NCI-H446 (cell line): ENCODE measurements around the gene PSPC1.
A peak's percentile ranks its signal among the peaks of the same experiment; 100 is the strongest.
"Not testable (repeated sequence)": the region's sequence is repeated elsewhere in the genome, so short reads cannot be mapped to it uniquely, and the experiment has no call there.

Source experiments
- DNase-seq, 2 experiments: peaks; one replicate each; lab custom pipeline; 2025; lab: John Stamatoyannopoulos, UW

Gene PSPC1, protein sequence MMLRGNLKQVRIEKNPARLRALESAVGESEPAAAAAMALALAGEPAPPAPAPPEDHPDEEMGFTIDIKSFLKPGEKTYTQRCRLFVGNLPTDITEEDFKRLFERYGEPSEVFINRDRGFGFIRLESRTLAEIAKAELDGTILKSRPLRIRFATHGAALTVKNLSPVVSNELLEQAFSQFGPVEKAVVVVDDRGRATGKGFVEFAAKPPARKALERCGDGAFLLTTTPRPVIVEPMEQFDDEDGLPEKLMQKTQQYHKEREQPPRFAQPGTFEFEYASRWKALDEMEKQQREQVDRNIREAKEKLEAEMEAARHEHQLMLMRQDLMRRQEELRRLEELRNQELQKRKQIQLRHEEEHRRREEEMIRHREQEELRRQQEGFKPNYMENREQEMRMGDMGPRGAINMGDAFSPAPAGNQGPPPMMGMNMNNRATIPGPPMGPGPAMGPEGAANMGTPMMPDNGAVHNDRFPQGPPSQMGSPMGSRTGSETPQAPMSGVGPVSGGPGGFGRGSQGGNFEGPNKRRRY

DNA sequence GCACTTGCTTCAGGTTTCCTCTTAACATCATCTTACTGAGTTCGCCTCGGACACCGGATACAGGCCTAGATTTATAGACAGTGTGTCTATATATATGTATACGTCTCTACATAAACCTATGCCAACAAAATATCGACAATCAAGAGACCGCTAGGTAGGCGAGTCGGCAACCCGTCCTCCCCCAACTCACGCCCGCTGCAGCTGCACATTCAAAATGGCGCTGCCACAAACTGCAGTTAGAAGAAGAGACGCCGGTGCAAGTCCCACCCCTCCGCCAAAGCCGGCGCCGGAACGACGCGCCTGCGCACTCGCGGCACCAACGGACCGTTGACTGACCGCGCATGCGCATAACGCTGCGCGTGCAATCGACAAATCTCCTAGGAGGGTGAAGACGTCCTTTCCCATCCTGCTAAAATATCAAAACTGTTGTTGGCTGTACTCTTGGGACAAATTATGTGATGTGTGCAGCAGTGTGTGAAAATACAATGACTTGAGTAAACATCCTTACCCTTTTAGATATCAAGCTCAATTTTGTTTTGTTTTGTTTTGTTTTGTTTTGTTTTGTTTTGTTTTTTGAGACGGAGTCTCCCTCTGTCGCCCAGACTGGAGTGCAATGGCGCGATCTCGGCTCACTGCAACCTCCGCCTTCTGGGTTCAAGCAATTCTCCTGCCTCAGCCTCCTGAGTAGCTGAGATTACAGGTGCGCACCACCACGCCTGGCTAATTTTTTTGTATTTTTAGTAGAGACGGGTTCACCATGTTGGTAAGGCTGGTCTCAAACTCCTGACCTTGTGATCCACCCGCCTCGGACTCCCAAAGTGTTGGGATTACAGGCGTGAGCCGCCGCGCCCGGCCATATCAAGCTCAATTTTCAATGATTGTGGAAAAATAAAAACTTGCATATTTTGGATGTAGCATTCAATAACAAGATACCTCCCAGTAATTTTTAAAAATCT lies at the start of gene PSPC1:
Gene PSPC1, minus strand, starts transcription at position 219 of the 956 bp plus-strand sequence. Its CDS starts 188 bp downstream, at position 31.
- DNase-seq = peak; percentile 89 to 97

DNA sequence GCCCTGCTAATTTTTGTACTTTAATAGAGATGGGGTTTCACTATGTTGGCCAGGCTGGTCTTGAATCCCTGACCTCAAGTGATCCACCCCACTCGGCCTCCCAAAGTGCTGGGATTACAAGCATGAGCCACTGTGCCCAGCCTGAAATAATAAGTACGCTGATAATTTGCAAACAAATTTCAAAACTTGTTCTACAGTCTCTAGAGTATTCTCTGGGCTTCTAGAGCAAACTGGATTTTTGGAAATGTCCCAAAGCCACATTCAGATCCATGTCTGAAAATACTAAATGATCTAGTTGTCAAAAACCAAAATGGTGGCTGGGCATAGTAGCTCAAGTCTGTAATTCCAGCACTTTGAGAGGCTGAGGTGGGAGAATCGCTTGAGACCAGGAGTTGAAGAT lies 39.9 kb upstream of the PSPC1 start:
- DNase-seq = no peak

DNA sequence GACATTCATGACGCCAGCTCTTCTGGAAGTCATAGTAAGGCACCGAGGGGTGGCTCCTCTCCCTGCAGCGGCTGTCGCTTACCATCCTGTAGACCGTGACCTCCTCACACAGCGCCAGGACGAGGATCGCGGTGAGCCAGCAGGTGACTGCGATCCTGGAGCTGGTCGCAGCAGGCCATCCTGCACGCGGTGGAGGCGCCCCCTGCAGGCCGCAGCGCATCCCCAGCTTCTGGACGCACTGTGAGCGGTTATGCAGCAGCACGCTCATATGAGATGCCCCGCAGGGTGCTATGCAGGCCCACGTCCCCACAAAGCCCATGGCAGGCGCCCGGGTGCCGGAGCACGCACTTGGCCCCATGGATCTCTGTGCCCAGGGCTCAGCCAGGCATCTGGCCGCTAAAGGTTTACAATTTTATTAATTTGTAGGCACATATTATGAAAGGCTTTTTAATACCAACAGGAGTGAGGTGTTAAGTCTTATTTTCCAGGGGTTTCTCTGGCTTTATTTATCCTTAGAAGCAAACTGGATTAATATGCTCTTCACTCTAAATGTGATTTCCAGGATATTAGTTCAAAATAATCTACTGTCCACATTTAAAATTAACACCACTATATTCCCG lies 35.6 kb upstream of the PSPC1 start:
- no peak for DNase-seq

DNA sequence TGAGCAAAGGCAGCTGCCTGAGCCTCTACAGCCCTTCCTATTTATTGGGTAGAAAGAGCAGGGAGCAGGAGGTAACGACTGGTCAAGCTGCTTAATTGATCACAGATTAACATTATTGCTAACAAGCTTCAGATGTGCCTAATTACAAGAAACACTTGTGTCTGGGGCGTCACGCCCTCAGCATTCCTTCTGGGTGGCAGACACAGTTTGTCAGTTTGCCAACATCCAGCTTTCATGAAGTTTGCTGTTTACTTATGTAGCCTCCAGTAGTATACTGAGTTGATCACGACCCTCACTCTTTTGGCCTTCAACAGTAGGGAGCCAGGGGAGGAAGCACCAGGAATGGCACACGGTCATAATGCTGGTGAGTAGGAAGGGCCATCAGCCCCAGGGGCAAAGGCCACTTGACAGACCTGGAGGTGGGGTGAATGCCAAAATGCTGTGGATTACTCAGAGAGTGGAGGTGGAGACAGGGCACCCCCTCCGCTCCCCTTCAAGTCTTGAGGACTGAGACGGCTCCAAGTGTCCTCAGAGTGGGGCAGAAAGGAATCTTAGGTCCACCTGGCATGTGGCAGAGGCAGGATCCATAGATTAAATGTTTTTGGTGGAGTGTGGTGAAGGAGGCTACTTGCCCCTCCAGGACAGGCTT lies 34.9 kb upstream of the PSPC1 start:
- DNase-seq = no peak

DNA sequence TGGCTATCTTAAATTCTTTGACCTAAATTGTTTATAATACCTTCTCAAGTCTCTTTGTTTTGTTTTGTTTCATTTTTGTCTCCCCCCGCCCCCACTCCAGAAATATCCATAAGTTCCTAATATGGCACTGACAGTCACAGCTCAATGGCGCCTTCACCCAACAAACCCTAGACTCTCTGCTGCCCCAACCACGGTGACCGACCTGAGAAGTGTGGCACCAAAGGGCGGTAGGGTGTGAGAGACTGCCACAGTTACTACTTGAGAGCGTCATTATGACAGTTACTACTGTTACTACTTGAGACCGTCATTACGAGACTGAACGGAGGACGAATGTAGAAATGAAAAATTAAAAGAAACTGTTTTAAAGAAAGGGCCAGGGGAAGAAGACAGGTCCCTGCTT lies 34.4 kb upstream of the PSPC1 start:
- DNase-seq = no peak

DNA sequence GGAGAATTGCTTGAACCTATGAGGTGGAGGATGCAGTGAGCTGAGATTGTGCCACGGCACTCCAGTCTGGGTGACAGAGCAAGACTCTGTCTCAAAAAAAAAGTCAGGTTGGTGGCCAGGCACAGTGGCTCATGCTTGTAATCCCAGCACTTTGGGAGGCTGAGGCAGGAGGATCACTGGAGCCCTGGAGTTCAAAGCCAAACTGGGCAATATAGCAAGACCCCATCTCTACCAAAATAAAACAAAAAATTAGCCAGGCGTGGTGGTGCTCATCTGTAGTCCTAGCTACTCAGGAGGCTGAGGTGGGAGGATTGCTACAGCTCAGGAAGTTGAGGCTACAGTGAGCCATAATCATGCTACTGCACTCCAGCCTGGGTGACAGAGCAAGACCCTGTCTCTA lies 33.1 kb upstream of the PSPC1 start:
- not testable (repeated sequence) for DNase-seq

DNA sequence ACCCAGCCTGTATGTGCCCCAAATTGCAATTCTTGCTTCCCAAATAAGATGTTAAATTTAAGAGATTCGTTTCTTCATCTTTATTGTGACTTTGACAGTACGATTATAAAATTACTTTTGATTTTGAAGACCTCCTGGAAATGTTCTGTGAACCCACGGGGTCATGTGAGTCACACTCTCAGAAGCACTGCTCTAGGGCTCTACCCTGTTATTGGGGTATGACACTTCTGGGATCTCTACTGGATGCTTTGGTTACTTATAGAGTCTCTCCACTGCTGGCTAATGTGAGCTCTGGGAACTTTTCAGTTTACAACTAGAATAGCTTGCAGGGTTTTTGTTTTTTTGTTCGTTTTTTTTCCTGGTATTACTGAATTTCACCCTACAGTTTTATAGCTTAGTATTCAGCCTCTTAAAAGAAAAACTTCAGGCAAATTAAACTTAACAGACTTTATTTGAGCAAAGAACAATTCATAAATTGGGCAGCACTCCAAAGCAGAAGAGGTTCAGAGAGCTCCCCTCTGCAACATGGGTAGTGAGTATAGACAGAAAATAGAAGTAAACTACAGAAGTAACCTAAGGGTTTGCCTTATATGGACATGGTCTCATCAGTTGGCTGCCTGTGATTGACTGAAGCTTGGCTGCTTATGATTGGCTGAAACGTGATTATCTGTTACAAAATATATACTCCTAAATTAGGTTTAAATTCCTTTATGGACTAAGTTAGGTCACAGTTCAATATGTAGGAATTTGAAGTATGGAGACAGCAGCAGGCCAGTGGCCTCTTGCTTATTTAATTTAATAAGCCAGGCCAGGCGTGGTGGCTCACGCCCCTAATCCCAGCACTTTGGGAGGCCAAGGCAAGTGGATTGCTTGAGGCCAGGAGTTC lies 28.5 kb upstream of the PSPC1 start:
- DNase-seq = no peak

DNA sequence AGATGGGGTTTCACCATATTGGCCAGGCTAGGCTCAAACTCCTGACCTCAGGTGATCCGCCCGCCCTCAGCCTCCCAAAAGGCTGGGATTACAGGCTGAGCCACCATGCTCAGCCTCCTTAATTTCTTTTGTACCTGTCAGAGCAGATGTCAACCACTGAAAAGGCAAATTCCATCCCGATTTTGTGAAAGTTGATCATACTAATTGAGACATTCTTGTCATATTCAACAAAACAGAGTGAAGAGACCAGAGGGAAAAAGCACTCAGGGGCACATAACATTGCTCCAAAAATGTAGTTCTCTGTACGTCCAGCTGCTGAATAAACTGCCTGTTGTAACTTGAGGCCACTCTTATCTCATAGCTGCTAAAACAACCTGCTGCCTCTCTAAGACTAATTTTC lies 27.4 kb upstream of the PSPC1 start:
- no peak for DNase-seq

DNA sequence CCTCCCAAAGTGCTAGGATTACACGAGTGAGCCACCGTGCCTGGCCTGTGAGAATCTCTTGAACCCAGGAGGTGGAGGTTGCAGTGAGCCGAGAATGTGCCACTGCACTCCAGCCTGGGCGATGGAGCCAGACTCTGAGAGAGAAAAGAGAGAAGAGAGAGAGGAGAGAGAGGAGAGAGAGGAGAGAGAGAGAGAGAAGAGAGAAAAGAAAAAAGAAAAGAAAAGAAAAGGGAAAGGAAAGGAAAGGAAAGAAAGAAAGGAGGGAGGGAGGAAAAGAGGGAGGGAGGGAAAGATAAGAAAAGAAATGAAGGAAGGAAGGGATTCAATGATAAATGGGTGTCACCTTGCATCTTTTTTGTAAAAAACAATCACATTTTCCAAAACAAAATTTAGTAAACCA lies 23.0 kb upstream of the PSPC1 start:
- no peak for DNase-seq

DNA sequence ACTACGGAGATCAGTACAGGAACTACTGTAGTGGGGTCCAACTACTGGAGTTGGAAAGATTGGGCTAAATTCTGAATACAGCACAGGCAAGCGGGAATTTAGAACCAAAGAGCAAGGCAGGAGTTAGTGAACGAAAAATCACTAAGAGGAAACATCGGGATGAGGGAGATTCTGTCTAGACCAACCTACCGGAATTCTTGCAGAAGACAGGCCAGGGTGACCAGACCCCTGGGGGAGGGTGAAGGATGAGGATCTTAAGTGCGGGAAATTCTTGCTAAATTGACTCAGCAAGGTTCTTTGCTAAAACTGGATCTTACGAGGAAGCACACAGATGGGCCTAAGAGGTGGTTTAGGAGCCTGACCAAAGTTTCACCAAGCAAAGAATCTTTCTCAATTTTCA lies 13.2 kb upstream of the PSPC1 start:
- DNase-seq = no peak

DNA sequence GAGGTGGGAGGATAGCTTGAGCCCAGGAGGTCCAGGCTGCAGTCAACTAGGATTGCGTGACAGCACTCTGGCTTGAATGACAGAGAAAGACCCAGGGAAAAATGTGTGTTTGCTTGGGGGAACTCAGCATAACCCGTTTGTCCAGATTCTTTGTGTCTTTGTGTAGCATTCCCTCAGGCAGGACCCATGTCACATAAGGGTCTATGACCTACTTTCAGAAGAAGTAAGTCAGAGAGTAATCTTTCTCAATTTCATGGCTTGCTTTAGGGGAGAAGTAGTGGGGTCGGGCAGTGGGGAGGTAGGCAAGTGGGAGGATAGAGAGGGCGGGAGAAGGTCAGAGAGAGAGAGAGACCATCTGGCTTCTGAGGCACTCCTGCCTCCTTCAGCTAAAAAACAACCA lies 11.9 kb upstream of the PSPC1 start:
- DNase-seq = no peak

DNA sequence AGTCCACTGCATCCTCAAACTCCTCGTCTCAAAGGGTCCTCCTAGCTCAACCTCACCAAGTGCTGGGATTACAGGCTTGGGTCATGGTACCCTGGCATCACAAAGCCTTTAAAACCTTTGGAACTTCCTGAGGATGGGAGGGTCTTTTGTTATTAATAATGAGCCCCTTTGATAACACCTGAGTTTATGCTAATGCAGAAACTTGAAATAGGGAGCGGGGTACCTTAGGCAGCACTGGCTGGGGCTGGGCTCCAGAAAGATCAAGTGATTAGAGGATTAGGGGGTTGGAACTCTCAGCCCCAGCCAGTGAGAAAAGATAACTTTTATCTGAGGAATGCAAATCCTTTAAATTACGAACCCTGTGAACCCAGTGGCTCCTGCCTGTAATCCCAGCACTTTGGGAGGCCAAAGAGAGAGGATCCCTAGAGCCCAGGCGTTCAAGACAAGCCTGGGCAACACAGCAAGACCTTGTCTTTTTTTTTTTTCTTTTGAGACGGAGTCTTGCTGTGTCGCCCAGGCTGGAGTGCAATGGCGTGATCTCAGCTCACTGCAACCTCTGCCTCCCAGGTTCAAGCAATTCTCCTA lies 9.3 kb upstream of the PSPC1 start:
- no peak for DNase-seq

DNA sequence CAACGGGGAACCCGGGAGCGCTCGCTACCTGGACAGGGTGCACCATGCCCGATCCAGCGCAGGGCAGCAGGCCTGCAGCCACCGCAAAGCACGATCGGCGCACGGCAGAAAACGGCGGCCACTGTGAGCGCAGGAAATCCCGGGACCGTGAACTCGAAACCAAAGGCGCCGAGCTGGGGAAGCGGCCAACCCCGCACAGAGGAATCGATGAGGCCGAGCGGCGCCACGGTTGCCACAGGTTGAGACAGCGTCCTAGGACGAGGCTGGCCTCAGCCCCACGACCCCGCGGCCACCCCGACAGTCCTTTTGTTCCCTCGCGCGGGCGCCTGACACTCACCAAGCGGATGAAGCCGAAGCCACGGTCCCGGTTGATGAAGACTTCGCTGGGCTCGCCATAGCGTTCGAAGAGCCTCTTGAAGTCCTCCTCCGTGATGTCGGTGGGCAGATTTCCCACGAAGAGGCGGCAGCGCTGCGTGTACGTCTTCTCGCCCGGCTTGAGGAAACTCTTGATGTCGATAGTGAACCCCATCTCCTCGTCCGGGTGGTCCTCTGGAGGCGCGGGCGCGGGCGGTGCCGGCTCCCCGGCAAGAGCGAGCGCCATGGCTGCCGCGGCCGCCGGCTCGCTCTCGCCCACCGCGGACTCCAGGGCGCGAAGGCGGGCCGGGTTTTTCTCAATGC lies 557 bp downstream of the PSPC1 start:
- no peak for DNase-seq

DNA sequence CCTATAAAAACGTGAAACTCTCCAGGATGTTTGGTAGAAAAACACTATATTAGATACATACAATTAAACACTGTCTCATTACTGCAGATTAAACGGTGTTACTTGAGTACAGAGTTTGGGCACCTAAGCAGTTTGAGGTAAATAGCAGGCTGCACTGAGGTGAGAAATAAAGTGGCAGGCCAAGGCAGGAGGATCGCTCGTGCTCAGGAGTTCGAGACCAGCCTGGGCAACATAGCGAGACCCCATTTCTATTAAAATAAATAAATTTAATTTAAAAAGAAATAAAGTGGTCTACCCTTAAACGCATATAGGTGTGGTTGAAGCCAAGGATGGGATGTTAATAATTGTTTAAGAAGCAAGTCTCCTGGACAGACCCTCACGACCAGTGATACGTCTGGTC lies 1.2 kb downstream of the PSPC1 start:
- DNase-seq = no peak

DNA sequence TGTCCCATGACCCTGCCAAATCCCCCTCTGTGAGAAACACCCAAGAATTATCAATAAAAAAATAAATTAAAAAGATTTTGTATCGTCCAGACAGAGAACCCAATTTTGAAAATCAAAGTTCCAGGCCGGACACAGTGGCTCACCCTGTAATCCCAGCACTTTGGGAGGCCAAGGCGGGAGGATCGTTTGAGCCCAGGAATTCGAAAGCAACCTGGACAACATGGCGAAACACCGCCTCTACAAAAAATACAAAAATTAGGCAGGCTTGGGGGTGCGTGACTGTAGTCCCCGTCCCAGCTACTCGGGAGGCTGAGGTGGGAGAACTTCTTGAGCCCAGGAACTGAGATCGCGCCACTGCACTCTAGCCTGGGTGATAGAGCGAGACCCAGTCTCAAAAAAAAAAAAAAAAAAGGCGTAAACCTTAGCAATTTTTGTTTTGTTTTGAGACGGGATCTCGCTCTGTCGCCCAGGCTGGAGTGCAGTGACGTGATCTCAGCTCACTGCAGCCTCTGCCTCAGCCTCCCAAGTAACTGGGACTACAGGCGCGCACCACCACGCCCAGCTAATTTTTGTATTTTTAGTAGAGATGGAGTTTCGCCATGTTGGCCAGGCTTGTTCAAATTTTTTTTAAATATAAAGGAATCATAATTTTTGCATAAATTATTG lies 1.9 kb downstream of the PSPC1 start:
- peak in 1 of 2 experiments; percentile 6 for DNase-seq

DNA sequence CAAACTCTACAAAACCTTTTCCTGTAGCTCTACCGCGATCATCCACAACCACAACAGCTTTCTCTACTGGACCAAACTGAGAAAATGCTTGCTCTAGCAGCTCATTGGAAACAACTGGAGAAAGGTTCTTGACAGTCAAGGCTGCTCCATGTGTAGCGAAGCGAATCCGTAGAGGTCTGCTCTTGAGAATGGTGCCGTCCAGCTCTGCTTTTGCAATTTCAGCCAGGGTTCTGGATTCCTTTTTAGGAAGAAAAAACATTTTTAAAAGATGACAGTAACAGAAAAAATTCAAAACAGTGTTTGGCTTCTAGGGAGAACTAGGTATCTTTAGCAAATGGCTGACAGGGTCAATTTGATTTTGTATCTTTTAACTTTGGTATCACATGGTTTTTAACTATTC lies 10.4 kb downstream of the PSPC1 start:
- no peak for DNase-seq

DNA sequence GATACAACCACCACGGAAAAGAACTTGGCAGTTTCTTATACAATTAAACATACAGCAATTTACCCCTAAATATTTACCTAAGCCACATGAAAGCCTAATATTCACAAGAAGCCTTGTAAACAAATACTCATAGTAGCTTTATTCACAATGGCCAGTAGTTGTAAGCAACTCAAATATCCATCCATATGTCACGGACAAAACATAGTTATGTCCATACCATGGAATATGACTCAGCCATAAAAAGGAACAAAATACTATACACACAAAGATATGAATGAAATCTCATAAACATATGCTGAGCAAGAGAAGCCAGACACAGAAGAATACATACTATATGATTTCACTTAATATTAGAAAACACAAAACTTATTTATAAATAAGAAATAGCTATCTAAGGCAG lies 12.9 kb downstream of the PSPC1 start:
- DNase-seq = no peak

DNA sequence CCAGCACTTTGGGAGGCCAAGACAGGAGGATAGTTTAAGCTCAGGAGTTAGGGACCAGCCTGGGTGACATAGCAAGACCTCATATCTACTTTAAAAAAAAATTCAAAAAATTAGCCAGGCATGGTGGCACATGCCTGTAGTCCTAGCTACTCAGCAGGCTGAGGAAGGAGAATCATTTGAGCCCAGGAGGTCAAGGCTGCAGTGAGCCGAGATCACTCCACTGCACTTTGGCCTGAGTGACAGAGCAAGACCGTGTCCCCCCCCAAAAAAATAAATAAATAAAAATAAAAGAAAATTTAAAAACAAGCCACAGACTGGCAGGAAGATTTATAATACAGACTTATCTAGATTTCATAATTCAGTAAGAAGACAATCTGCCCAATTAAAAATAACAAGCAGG lies 14.8 kb downstream of the PSPC1 start:
- no peak for DNase-seq

DNA sequence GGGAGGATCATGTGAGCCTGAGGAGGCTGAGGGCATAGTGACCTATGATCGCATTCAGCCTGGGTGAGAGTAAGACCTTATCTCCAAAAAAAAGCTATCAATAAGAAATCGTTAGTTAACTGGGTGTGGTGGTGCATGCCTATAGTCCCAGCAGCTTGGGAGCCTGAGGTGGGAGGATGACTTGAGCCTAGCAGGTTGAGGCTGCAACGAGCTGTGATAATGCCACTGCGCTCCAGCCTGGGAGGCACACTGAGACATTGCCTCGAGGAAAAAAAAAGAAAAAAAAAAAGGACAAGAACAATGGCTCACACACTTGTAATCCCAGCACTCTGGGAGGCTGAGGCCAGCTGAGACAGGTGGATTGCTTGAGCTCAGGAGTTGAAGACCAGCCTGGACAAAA lies 16.2 kb downstream of the PSPC1 start:
- DNase-seq = no peak
